ENCODE results near the gene OR2AE1. TPM values are rescaled to one million over a fixed set of nuclear protein-coding genes. Genes with fewer than 3 reads are reported as not detected.

OR2AE1 gene
- total RNA-seq, 1 donor = 0.63 TPM

DNA sequence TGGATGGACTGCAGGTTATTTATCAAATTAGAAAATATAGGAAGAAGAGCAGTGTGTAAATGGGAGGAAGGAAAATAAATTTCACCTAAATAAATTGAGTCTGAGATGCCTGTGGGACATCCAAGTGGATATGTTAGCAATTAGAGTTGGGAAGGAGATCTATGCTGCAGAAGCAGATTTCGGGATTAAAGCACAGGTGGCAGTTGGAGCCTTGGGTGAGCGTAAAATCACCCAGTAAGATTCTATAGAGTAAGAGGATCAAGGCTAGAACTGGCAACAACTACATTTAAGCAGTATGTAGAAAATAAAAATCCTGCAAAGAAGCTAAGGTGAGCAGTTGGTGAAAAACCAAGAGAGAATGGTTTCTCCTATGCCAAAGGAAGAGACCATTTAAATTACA, 34.1 kb upstream of the OR2AE1 start:
- DNase-seq (ENCODE audit: low read depth) = no peak

DNA sequence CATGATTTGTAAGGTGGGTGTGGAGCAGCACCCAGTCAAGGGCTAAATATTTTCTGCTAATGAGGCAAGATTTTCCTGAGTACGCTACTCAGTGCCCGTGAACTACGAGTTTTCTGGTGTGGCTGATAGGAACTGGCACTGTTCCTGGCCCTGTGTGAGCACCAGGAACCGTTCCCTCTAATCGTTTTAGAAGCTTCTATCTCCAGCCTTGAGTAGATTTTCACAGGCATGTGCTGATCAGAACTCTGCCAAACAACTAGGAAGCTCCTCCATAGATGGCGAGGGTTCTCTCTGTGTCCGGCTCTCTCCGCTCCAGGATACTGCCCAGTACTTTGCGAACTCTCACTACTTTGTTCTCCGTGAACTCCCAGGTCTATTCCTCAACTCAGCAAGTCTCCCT, 24.7 kb upstream of the OR2AE1 start:
- TF ChIP-seq, protein P1, sequence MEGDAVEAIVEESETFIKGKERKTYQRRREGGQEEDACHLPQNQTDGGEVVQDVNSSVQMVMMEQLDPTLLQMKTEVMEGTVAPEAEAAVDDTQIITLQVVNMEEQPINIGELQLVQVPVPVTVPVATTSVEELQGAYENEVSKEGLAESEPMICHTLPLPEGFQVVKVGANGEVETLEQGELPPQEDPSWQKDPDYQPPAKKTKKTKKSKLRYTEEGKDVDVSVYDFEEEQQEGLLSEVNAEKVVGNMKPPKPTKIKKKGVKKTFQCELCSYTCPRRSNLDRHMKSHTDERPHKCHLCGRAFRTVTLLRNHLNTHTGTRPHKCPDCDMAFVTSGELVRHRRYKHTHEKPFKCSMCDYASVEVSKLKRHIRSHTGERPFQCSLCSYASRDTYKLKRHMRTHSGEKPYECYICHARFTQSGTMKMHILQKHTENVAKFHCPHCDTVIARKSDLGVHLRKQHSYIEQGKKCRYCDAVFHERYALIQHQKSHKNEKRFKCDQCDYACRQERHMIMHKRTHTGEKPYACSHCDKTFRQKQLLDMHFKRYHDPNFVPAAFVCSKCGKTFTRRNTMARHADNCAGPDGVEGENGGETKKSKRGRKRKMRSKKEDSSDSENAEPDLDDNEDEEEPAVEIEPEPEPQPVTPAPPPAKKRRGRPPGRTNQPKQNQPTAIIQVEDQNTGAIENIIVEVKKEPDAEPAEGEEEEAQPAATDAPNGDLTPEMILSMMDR (IDR thresholded peaks at IDR 0.05; ENCODE audit: insufficient read depth, low read length) = no peak
- H3K4me3 ChIP-seq (ENCODE audit: low read depth, low read length) = no peak overlapping the region
- no peak for DNase-seq (ENCODE audit: low read depth)

More for the DNA sequence above, 34.1 kb upstream of the OR2AE1 start:
- TF ChIP-seq, protein P1 (IDR thresholded peaks at IDR 0.05; ENCODE audit: insufficient read depth, low read length) = no peak
- H3K4me3 ChIP-seq (ENCODE audit: low read depth, low read length) = no peak overlapping the region

DNA sequence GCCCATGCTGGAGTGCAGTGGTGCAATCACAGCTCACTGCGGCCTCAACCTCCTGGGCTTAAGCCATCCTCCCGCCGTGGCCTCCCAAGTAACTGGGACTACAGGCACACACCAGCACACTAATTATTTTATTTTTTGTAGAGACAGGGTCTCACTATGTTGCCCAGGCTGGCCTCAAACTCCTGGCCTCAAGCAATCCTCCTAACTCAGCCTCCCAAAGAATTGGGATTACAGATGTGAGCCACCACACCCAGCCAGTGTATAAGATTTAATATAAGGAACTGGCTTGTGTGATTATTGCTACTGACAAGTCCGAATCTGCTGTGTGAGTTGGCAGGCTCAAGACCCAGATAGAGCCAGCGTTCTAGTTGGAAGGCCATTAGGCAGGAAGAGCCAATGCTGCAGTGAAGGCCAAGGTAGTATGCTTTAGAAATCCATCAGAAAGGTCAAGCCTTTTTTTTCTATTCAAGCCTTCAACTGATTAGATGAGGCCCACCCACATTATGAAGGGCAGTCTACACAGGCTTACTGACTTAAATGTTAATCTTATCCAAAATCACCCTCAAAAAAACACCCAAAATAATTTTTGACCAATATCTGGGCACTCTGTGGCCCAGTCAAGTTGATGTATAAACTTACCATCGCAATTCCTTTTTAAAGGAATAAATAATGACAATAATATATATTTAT, 23.1 kb upstream of the OR2AE1 start:
- no peak overlapping the region for H3K4me3 ChIP-seq (ENCODE audit: low read depth, low read length)
- TF ChIP-seq, protein P1 (IDR thresholded peaks at IDR 0.05; ENCODE audit: insufficient read depth, low read length) = no peak
- no peak for DNase-seq (ENCODE audit: low read depth)

DNA sequence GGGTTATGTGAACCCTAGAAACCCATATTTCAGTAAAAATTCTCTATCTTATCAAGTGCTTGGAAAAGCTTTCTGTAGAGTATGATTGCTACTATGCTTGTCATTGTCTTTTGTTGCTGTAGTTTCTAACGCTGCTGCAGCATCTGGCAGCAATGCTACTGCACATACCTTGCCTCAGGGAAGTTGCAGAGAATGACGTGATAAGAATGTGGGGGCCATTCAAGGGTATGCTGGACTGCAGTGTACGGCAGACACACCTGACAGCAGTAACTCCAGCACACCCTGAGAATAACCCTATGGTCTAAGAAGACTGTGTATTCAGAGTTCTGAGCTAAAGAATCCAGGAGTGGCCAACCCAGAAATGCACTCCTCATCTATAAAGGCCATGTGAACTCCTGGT, 22.0 kb upstream of the OR2AE1 start:
- TF ChIP-seq, protein P1 (IDR thresholded peaks at IDR 0.05; ENCODE audit: insufficient read depth, low read length) = no peak
- DNase-seq (ENCODE audit: low read depth) = no peak
- no peak overlapping the region for H3K4me3 ChIP-seq (ENCODE audit: low read depth, low read length)

DNA sequence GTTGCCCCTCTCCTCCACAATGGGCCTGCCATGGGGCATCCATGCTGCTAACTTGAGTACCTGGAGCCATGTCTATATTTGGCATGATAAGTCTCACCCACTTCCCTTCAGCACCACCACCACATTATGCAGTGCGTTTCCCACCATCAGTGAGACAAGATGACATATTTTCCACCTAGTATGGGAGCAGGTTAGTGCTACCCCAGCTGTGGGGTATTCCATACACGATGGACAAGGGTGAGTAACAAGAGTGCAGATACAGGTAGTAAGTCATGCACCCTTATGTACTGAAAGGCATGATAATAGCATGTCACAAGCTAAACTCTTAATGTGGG, 21.2 kb upstream of the OR2AE1 start:
- TF ChIP-seq, protein P1 (IDR thresholded peaks at IDR 0.05; ENCODE audit: insufficient read depth, low read length) = no peak
- DNase-seq (ENCODE audit: low read depth) = no peak
- H3K4me3 ChIP-seq (ENCODE audit: low read depth, low read length) = no peak overlapping the region

DNA sequence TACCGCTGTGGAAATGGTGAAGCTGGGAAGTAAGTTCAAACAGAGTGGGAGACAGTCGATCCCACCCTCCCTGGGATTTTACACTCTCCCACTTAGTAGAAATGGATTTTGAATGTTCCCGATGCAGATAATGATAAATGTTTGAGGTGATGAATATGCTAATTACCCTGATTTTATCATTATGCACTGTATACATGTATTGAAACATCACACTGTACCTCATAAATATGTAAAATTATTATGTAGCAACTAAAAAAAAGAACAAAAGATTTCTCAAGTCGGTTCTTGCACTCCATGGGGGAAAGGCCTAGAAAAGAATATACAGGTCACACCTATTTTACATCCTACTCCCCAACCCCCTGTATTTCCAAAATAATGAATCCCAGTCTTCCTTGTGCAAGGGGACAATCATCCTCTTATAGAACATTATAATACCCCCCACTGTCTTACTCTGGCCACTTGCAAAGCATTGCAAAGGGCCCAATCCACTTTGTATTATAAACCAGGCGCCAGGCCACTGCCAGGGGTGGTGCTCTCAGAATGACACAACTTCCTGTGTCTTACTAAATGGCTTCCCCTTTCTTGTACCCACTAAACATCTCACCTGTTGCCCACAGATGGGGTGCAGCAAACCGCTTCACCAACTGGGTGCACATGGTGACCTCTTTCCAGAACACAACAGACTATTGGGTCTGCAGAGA, 20.6 kb upstream of the OR2AE1 start:
- DNase-seq (ENCODE audit: low read depth) = no peak
- H3K4me3 ChIP-seq (ENCODE audit: low read depth, low read length) = no peak overlapping the region
- TF ChIP-seq, protein P1 (IDR thresholded peaks at IDR 0.05; ENCODE audit: insufficient read depth, low read length) = no peak

Measured in fibroblast of the aortic adventitia (primary cell).